HG02798 (cell line): ENCODE results near the gene SLC2A9.

Experiments
- ATAC-seq: cut with Tn5 transposase; IDR thresholded peaks from one replicate; pipeline ENCODE4 v1.9.1; 2021; ENCODE audit warnings: mild to moderate bottlenecking; ENCODE audit not compliant: unreplicated experiment, poor library complexity

Gene SLC2A9

GRCh38 chr4:9782136-9782436 is 239.2 kb downstream of the SLC2A9 start:
- ATAC-seq: no peak

GRCh38 chr4:9781343-9782135 is 239.8 kb downstream of the SLC2A9 start, which contains the start of gene DRD5:
DRD5 (plus strand) TSS chr4:9781634; CDS start chr4:9782030, 396 bp downstream.
- no peak for ATAC-seq
